GM23338 (cell line): Measurements from ENCODE around the gene SCN2A. TPM values are rescaled to one million over a fixed set of nuclear protein-coding genes. Genes with fewer than 3 reads are reported as not detected.

ENCODE experiments used
- ATAC-seq: fragments of 200-7000 bp; cut with Tn5 transposase; 3 replicates; pipeline ENCODE4 v1.9.1; 2020
- DNase-seq: peaks from one replicate; pipeline ENCODE4 v3.0.0-alpha.2; 2015; ENCODE audit warnings: low spot score
- H2AFZ ChIP-seq: fragments of 200-600 bp; sonication (generic); 2 replicates; pipeline ENCODE4 v1.8.0; 2016; ENCODE audit warnings: antibody characterized with exemption, mild to moderate bottlenecking, moderate library complexity
- H3F3A ChIP-seq: fragments of 200-600 bp; sonication (generic); replicated peaks from 2 replicates; pipeline ENCODE4 v1.8.0; 2017; ENCODE audit warnings: antibody characterized with exemption, mixed run types, low read depth
- H3K27ac ChIP-seq: fragments of 200-600 bp; sonication (generic); 2 replicates; pipeline ENCODE4 v1.6.1; 2016; ENCODE audit warnings: low read depth
- H3K27me3 ChIP-seq: fragments of 200-600 bp; sonication (generic); 2 replicates; pipeline ENCODE4 v1.8.0; 2016; ENCODE audit warnings: mild to moderate bottlenecking, mixed run types, moderate library complexity; ENCODE audit not compliant: insufficient read depth
- H3K36me3 ChIP-seq: fragments of 200-600 bp; sonication (generic); 2 replicates; pipeline ENCODE4 v1.8.0; 2016; ENCODE audit warnings: mild to moderate bottlenecking; ENCODE audit not compliant: insufficient read depth
- H3K4me1 ChIP-seq: fragments of 200-600 bp; sonication (generic); 2 replicates; pipeline ENCODE4 v1.8.0; 2016; ENCODE audit warnings: mild to moderate bottlenecking, moderate library complexity; ENCODE audit not compliant: insufficient read depth
- H3K4me2 ChIP-seq: fragments of 200-600 bp; sonication (generic); 2 replicates; pipeline ENCODE4 v1.7.1; 2017; ENCODE audit warnings: mixed run types
- H3K4me3 ChIP-seq: fragments of 200-600 bp; sonication (generic); 2 replicates; pipeline ENCODE4 v1.6.1; 2016; ENCODE audit warnings: mixed run types
- H3K79me2 ChIP-seq: fragments of 200-600 bp; sonication (generic); replicated peaks from 2 replicates; pipeline ENCODE4 v1.8.0; 2017; ENCODE audit warnings: mild to moderate bottlenecking; ENCODE audit not compliant: insufficient read depth
- H3K9me2 ChIP-seq: fragments of 200-600 bp; sonication (generic); 2 replicates; pipeline ENCODE4 v1.8.0; 2017; ENCODE audit not compliant: insufficient read depth
- H4K20me1 ChIP-seq: fragments of 200-600 bp; sonication (generic); replicated peaks from 2 replicates; pipeline ENCODE4 v1.8.0; 2017; ENCODE audit warnings: mild to moderate bottlenecking; ENCODE audit not compliant: insufficient read depth
- H3K27ac Mint-ChIP-seq: 2 replicates; pipeline ENCODE4 v1.8.0; 2020; ENCODE audit warnings: inconsistent platforms, mild to moderate bottlenecking, moderate library complexity, mixed read lengths
- H3K27me3 Mint-ChIP-seq: 3 replicates; pipeline ENCODE4 v1.8.0; 2022; ENCODE audit warnings: low read depth, mild to moderate bottlenecking, moderate library complexity, mixed read lengths, inconsistent platforms; ENCODE audit not compliant: insufficient read depth, poor library complexity
- H3K36me3 Mint-ChIP-seq: 3 replicates; pipeline ENCODE4 v1.8.0; 2021; ENCODE audit warnings: low read depth, mild to moderate bottlenecking, inconsistent platforms, moderate library complexity, mixed read lengths
- H3K4me1 Mint-ChIP-seq: 3 replicates; pipeline ENCODE4 v1.8.0; 2020; ENCODE audit warnings: mild to moderate bottlenecking, inconsistent platforms, mixed read lengths
- H3K4me3 Mint-ChIP-seq: 3 replicates; pipeline ENCODE4 v1.8.0; 2021; ENCODE audit warnings: moderate library complexity, mild to moderate bottlenecking, inconsistent platforms, mixed read lengths
- H3K9me3 Mint-ChIP-seq: 3 replicates; pipeline ENCODE4 v1.8.0; 2020; ENCODE audit warnings: moderate library complexity, mild to moderate bottlenecking, inconsistent platforms, mixed read lengths
- CREB1 ChIP-seq: fragments of 250-450 bp; sonication (Bioruptor Pico); IDR thresholded peaks from 2 replicates; pipeline ENCODE4 v1.5.0; 2020; ENCODE audit warnings: low read depth, mild to moderate bottlenecking, moderate library complexity
- EZH2 ChIP-seq: fragments of 200-600 bp; sonication (generic); IDR thresholded peaks from one replicate; pipeline ENCODE4 v1.8.0; 2017; ENCODE audit warnings: antibody characterized with exemption, mild to moderate bottlenecking, low read depth; ENCODE audit not compliant: unreplicated experiment
- JUNB ChIP-seq: IDR thresholded peaks from one replicate; pipeline ENCODE4 v1.6.1; 2016; ENCODE audit warnings: antibody characterized with exemption; ENCODE audit not compliant: unreplicated experiment
- STAT1 ChIP-seq: IDR thresholded peaks from one replicate; pipeline ENCODE4 v1.6.1; 2016; ENCODE audit warnings: antibody characterized with exemption; ENCODE audit not compliant: unreplicated experiment
- ZNF331 ChIP-seq: fragments of 250-450 bp; sonication (Bioruptor Pico); IDR thresholded peaks from 2 replicates; pipeline ENCODE4 v1.5.0; 2020; ENCODE audit warnings: low read depth, mild to moderate bottlenecking, moderate library complexity
- polyA plus RNA-seq: library from polyadenylated mRNA; unstranded; fragments of >200 nt; fragmentation: Nextera tagmentation; extraction: Ambion mirVana; gene quantifications from 2 replicates; pipeline ENCODE4 v1.2.1, GENCODE V29; 2016
- total RNA-seq: library from RNA; depleted of rRNA; stranded (reverse); fragments of >200 nt; shearing (Covaris generic); gene quantifications from 2 replicates; pipeline ENCODE4 v1.2.3, GENCODE V29; 2014
- TF ChIP-seq, protein P1 (sequence below): IDR thresholded peaks from 2 replicates; pipeline ENCODE4 v1.6.1; 2016; ENCODE audit warnings: antibody characterized with exemption
- TF ChIP-seq, protein P2 (sequence below): IDR thresholded peaks from one replicate; pipeline ENCODE4 v1.6.1; 2018; ENCODE audit warnings: antibody characterized with exemption; ENCODE audit not compliant: unreplicated experiment
- TF ChIP-seq, protein P3 (sequence below): fragments of 250-450 bp; sonication (Bioruptor Pico); IDR thresholded peaks from 2 replicates; pipeline ENCODE4 v1.5.0; 2020; ENCODE audit warnings: mild to moderate bottlenecking, moderate library complexity

The SCN2A gene
- total and polyA plus RNA-seq, 2 experiments from 2014 or later: 0.45 to 0.52 TPM

DNA sequence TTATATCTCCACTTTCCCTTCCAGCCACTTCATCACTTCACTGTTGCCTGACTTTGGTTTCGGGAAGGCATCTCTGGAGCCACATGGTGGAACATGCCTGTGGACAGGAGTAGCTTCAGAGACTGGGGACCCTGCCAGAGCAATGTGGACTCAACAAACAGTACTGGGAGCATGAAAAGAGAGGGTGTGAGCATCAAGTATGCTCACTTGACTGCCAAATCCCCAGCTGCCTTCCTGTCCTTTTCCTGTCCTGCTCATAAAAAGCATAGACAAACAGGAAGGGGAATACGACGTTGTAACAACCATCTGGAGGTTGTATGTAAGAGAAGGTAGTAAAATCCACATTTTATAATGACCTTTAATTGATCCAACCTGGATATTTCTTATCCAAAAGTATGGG lies 169.0 kb downstream of the SCN2A start (continued):
- TF ChIP-seq, protein P1, sequence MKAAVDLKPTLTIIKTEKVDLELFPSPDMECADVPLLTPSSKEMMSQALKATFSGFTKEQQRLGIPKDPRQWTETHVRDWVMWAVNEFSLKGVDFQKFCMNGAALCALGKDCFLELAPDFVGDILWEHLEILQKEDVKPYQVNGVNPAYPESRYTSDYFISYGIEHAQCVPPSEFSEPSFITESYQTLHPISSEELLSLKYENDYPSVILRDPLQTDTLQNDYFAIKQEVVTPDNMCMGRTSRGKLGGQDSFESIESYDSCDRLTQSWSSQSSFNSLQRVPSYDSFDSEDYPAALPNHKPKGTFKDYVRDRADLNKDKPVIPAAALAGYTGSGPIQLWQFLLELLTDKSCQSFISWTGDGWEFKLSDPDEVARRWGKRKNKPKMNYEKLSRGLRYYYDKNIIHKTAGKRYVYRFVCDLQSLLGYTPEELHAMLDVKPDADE: no peak

DNA sequence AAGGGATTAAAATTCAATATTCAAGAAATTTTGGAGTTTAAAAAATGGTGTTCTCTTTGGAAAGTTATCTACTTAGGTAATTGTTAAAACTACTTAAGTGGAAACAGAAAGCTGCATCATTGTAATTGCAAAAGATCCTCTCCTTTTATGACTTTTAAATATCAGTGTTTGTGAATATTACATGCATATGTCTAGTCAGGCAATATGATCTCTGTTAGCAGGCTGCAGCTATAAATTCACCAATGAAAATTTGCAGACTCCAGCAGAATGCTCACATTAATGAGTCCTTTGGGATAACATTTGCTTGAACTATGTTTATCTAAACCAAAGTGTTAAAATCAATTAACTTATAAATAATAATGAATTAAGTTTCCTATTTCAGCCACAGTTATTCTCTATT lies 171.1 kb downstream of the SCN2A start:
- Histone ChIP-seq H3K4me2 (no peak overlapping the region), H3K27ac (no peak overlapping the region), H3K9me2 (no peaks in the 10 kb centered on the region), H3K27me3 (no peaks in the 10 kb centered on the region), H3F3A (no peaks in the 10 kb centered on the region), H3K79me2 (no peaks in the 10 kb centered on the region; the same call in 1 of the 2 replicates), H4K20me1 (no peaks in the 10 kb centered on the region), H2AFZ (no peak overlapping the region), H3K36me3 (no peaks in the 10 kb centered on the region), H3K4me3 (no peak overlapping the region), H3K4me1 (peaks cover 10% of the 10 kb centered on the region)
- TF ChIP-seq CREB1: no peak
- no peak overlapping the region for H3K4me3 Mint-ChIP-seq
- peaks cover 10% of the 10 kb centered on the region for H3K4me1 Mint-ChIP-seq
- DNase-seq (no peak), ATAC-seq (no peak)
- no peaks in the 10 kb centered on the region for H3K36me3 Mint-ChIP-seq
- no peaks in the 10 kb centered on the region for H3K9me3 Mint-ChIP-seq
- H3K27ac Mint-ChIP-seq: no peak overlapping the region
- H3K27me3 Mint-ChIP-seq: peaks cover 4% of the 10 kb centered on the region

DNA sequence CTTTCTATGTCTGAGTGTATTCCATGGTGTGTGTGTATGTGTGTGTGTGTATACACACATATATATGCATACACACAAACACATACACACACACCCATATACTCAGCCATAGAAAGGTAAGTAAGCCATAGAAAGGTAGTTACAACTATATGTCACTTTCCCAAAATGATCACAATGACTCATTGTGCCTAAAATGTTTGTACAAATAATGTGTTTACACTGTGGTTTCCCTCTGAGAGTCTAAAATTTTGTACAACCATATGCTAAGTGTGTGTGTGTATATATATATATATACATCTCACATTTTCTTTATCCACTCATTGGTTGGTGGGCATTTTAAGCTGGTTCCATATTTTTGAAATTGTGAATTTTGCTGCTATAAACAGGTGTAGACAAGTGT lies 175.0 kb downstream of the SCN2A start:
- Histone ChIP-seq H3K27me3 (no peaks in the 10 kb centered on the region), H4K20me1 (no peaks in the 10 kb centered on the region), H3F3A (no peaks in the 10 kb centered on the region), H3K27ac (no peak overlapping the region), H3K79me2 (no peaks in the 10 kb centered on the region; the same call in 1 of the 2 replicates), H3K4me1 (no peaks in the 10 kb centered on the region), H3K4me3 (no peak overlapping the region), H3K9me2 (peaks cover 11% of the 10 kb centered on the region; the same call in 1 of the 2 replicates), H3K36me3 (no peaks in the 10 kb centered on the region), H3K4me2 (no peak overlapping the region), H2AFZ (no peak overlapping the region)
- Mint-ChIP-seq H3K4me3 (no peak overlapping the region), H3K27ac (no peak overlapping the region), H3K27me3 (peaks cover 3% of the 10 kb centered on the region), H3K36me3 (no peaks in the 10 kb centered on the region; the same call in 2 of the 3 replicates), H3K4me1 (peaks cover 5% of the 10 kb centered on the region; the same call in 2 of the 3 replicates), H3K9me3 (peaks cover 10% of the 10 kb centered on the region)
- DNase-seq (no peak), ATAC-seq (no peak)
- TF ChIP-seq, protein P2, sequence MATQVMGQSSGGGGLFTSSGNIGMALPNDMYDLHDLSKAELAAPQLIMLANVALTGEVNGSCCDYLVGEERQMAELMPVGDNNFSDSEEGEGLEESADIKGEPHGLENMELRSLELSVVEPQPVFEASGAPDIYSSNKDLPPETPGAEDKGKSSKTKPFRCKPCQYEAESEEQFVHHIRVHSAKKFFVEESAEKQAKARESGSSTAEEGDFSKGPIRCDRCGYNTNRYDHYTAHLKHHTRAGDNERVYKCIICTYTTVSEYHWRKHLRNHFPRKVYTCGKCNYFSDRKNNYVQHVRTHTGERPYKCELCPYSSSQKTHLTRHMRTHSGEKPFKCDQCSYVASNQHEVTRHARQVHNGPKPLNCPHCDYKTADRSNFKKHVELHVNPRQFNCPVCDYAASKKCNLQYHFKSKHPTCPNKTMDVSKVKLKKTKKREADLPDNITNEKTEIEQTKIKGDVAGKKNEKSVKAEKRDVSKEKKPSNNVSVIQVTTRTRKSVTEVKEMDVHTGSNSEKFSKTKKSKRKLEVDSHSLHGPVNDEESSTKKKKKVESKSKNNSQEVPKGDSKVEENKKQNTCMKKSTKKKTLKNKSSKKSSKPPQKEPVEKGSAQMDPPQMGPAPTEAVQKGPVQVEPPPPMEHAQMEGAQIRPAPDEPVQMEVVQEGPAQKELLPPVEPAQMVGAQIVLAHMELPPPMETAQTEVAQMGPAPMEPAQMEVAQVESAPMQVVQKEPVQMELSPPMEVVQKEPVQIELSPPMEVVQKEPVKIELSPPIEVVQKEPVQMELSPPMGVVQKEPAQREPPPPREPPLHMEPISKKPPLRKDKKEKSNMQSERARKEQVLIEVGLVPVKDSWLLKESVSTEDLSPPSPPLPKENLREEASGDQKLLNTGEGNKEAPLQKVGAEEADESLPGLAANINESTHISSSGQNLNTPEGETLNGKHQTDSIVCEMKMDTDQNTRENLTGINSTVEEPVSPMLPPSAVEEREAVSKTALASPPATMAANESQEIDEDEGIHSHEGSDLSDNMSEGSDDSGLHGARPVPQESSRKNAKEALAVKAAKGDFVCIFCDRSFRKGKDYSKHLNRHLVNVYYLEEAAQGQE: no peak
- TF ChIP-seq STAT1 (no peak), ZNF331 (no peak), EZH2 (no peak), JUNB (no peak)
- TF ChIP-seq, protein P3, sequence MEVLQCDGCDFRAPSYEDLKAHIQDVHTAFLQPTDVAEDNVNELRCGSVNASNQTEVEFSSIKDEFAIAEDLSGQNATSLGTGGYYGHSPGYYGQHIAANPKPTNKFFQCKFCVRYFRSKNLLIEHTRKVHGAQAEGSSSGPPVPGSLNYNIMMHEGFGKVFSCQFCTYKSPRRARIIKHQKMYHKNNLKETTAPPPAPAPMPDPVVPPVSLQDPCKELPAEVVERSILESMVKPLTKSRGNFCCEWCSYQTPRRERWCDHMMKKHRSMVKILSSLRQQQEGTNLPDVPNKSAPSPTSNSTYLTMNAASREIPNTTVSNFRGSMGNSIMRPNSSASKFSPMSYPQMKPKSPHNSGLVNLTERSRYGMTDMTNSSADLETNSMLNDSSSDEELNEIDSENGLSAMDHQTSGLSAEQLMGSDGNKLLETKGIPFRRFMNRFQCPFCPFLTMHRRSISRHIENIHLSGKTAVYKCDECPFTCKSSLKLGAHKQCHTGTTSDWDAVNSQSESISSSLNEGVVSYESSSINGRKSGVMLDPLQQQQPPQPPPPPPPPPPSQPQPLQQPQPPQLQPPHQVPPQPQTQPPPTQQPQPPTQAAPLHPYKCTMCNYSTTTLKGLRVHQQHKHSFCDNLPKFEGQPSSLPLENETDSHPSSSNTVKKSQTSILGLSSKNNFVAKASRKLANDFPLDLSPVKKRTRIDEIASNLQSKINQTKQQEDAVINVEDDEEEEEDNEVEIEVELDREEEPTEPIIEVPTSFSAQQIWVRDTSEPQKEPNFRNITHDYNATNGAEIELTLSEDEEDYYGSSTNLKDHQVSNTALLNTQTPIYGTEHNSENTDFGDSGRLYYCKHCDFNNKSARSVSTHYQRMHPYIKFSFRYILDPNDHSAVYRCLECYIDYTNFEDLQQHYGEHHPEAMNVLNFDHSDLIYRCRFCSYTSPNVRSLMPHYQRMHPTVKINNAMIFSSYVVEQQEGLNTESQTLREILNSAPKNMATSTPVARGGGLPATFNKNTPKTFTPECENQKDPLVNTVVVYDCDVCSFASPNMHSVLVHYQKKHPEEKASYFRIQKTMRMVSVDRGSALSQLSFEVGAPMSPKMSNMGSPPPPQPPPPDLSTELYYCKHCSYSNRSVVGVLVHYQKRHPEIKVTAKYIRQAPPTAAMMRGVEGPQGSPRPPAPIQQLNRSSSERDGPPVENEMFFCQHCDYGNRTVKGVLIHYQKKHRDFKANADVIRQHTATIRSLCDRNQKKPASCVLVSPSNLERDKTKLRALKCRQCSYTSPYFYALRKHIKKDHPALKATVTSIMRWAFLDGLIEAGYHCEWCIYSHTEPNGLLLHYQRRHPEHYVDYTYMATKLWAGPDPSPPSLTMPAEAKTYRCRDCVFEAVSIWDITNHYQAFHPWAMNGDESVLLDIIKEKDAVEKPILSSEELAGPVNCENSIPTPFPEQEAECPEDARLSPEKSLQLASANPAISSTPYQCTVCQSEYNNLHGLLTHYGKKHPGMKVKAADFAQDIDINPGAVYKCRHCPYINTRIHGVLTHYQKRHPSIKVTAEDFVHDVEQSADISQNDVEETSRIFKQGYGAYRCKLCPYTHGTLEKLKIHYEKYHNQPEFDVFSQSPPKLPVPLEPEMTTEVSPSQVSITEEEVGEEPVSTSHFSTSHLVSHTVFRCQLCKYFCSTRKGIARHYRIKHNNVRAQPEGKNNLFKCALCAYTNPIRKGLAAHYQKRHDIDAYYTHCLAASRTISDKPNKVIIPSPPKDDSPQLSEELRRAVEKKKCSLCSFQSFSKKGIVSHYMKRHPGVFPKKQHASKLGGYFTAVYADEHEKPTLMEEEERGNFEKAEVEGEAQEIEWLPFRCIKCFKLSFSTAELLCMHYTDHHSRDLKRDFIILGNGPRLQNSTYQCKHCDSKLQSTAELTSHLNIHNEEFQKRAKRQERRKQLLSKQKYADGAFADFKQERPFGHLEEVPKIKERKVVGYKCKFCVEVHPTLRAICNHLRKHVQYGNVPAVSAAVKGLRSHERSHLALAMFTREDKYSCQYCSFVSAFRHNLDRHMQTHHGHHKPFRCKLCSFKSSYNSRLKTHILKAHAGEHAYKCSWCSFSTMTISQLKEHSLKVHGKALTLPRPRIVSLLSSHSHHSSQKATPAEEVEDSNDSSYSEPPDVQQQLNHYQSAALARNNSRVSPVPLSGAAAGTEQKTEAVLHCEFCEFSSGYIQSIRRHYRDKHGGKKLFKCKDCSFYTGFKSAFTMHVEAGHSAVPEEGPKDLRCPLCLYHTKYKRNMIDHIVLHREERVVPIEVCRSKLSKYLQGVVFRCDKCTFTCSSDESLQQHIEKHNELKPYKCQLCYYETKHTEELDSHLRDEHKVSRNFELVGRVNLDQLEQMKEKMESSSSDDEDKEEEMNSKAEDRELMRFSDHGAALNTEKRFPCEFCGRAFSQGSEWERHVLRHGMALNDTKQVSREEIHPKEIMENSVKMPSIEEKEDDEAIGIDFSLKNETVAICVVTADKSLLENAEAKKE (CRISPR knock-in tag): no peak
- TF ChIP-seq, protein P1: no peak
